Keratinocyte (primary cell): ENCODE results near the gene NRP1. TPM values are rescaled to one million over a fixed set of nuclear protein-coding genes. Genes with fewer than 3 reads are reported as not detected.

ENCODE experiments used
- DNase-seq: peaks from one replicate; pipeline ENCODE4 v3.0.0-alpha.2; 2011; ENCODE audit warnings: low read depth, missing footprints, low spot score
- FAIRE-seq: peaks from 2 replicates; lab custom pipeline; 2011; peaks lifted over from hg19 to GRCh38; lab: Jason Lieb, UNC
- H2AFZ ChIP-seq: 2 replicates; pipeline ENCODE4 v1.6.0; 2012; ENCODE audit warnings: low read length, control low read depth, inconsistent platforms; ENCODE audit not compliant: control insufficient read depth
- H3K27ac ChIP-seq: 2 replicates; pipeline ENCODE4 v1.5.1; 2011; ENCODE audit warnings: low read length; ENCODE audit not compliant: control insufficient read depth, insufficient read depth
- H3K27me3 ChIP-seq: 3 replicates; pipeline ENCODE4 v1.6.0; 2011; ENCODE audit warnings: low read length; ENCODE audit not compliant: control insufficient read depth, insufficient read depth; ENCODE audit errors: extremely low read depth
- H3K36me3 ChIP-seq, 2 experiments: 2 replicates in 1 of 2; 3 replicates in 1 of 2; pipeline ENCODE4 v1.5.1; 2011; ENCODE audit warnings: low read length in 2 of 2, mild to moderate bottlenecking in 1 of 2; ENCODE audit not compliant: control insufficient read depth in 2 of 2, insufficient read depth in 2 of 2; ENCODE audit errors: extremely low read depth in 1 of 2
- H3K4me1 ChIP-seq: 3 replicates; pipeline ENCODE4 v1.5.1; 2011; ENCODE audit warnings: low read length; ENCODE audit not compliant: control insufficient read depth, insufficient read depth; ENCODE audit errors: extremely low read depth
- H3K4me2 ChIP-seq: 3 replicates; pipeline ENCODE4 v1.6.0; 2011; ENCODE audit warnings: low read depth, low read length; ENCODE audit not compliant: control insufficient read depth, insufficient read depth; ENCODE audit errors: extremely low read depth
- H3K4me3 ChIP-seq, 3 experiments: fragments of 200-600 bp in 1 of 3; sonication (generic) in 1 of 3; 2 replicates in 2 of 3; 3 replicates in 1 of 3; pipeline ENCODE4 v1.5.1; 2011 to 2016; ENCODE audit warnings: low read length in 3 of 3, mild to moderate bottlenecking in 3 of 3, control low read depth in 2 of 3, inconsistent platforms in 1 of 3, low read depth in 1 of 3, mixed read lengths in 1 of 3, mixed run types in 1 of 3, moderate library complexity in 1 of 3; ENCODE audit not compliant: control insufficient read depth in 2 of 3, insufficient read depth in 2 of 3; ENCODE audit errors: extremely low read depth in 1 of 3
- H3K79me2 ChIP-seq: 2 replicates; pipeline ENCODE4 v1.6.0; 2012; ENCODE audit warnings: low read length; ENCODE audit not compliant: control insufficient read depth, insufficient read depth
- H3K9ac ChIP-seq: 3 replicates; pipeline ENCODE4 v1.6.0; 2011; ENCODE audit warnings: low read length; ENCODE audit not compliant: control insufficient read depth, insufficient read depth; ENCODE audit errors: extremely low read depth
- H3K9me1 ChIP-seq: 3 replicates; pipeline ENCODE4 v1.6.0; 2011; ENCODE audit warnings: low read length; ENCODE audit not compliant: control insufficient read depth, insufficient read depth; ENCODE audit errors: extremely low read depth
- H3K9me3 ChIP-seq: 2 replicates; pipeline ENCODE4 v1.5.1; 2012; ENCODE audit warnings: low read depth, low read length; ENCODE audit not compliant: control insufficient read depth
- H4K20me1 ChIP-seq: 3 replicates; pipeline ENCODE4 v1.6.0; 2011; ENCODE audit warnings: low read length; ENCODE audit not compliant: control insufficient read depth, insufficient read depth; ENCODE audit errors: extremely low read depth
- CTCF ChIP-seq, 3 experiments: IDR thresholded peaks in 1 of 3; conservative IDR thresholded peaks in 1 of 3; optimal IDR thresholded peaks in 1 of 3; 2 replicates in 2 of 3; 3 replicates in 1 of 3; pipeline versions ENCODE3 to v1.5.1; 2011; ENCODE audit warnings: low read length in 3 of 3, mild to moderate bottlenecking in 3 of 3, moderate library complexity in 2 of 3, control low read depth in 1 of 3, inconsistent platforms in 1 of 3; ENCODE audit not compliant: insufficient read depth in 2 of 3; ENCODE audit errors: extremely low read depth in 1 of 3
- EZH2 ChIP-seq: IDR thresholded peaks from one replicate; pipeline ENCODE4 v1.6.1; 2012; ENCODE audit warnings: inconsistent platforms, mild to moderate bottlenecking, low read length, moderate library complexity
- dilution Hi-C: fragments of 300-500 bp; cut with MboI; formaldehyde crosslinking; loops from one replicate; pipeline ENCODE4 v1.7.0; 2020; ENCODE audit warnings: low sequenced_read_pairs; ENCODE audit not compliant: extremely low pct_ligation_motif_present
- polyA plus RNA-seq, 5 experiments: library from polyadenylated mRNA; depleted of rRNA in 3 of 5; stranded (reverse) in 3 of 5; stranded (forward) in 1 of 5; unstranded in 1 of 5; fragments of >200 nt; gene quantifications; 1 replicate in 1 of 5; 2 replicates in 3 of 5; 3 replicates in 1 of 5; pipeline versions ENCODE4 v1.2.1 to v1.2.3, GENCODE V29; 2011 to 2012; ENCODE audit warnings: missing spikeins in 2 of 5, low read depth in 1 of 5, low replicate concordance in 1 of 5

Gene NRP1
- polyA plus RNA-seq, 1 donor (not counting 4 experiments of a cell fraction or from before 2014, with no cell fraction given), result 36.2 TPM

GRCh38 chr10:33270971-33271370 lies 63.5 kb downstream of the NRP1 start:
- H3K9me3 ChIP-seq, result no peaks in the 10 kb centered on the region
- peaks cover 5 to 11% of the 10 kb centered on the region in 2 experiments for H3K36me3 ChIP-seq
- DNase-seq (no peak), FAIRE-seq (no peak)
- H3K4me3 ChIP-seq, result no peak overlapping the region
- H3K4me2 ChIP-seq, result no peak overlapping the region
- no peak overlapping the region for H3K27ac ChIP-seq
- H3K79me2 ChIP-seq, result peaks cover 26% of the 10 kb centered on the region
- H3K27me3 ChIP-seq, result no peaks in the 10 kb centered on the region
- no peaks in the 10 kb centered on the region for H3K9me1 ChIP-seq
- no peak overlapping the region for H3K9ac ChIP-seq
- H2AFZ ChIP-seq, result no peak overlapping the region
- no peaks in the 10 kb centered on the region for H4K20me1 ChIP-seq
- TF ChIP-seq CTCF (optimal IDR thresholded peaks at IDR 0.05 in 1 of 3, IDR thresholded peaks at IDR 0.05 in 1 of 3, conservative IDR thresholded peaks at IDR 0.05 in 1 of 3; ENCODE audit: extremely low read depth in 1 of 3, insufficient read depth in 2 of 3, low read length in 3 of 3) (no peak), EZH2 (no peak)
- H3K4me1 ChIP-seq, result peaks cover 24% of the 10 kb centered on the region
- dilution Hi-C loops, result no loop called here

- Histone ChIP-seq H3K36me3 (peaks cover 5 to 20% of the 10 kb centered on the region in 2 experiments), H3K4me3 (no peak overlapping the region), H3K79me2 (peaks cover 12% of the 10 kb centered on the region), H3K27me3 (no peaks in the 10 kb centered on the region), H3K9me1 (no peaks in the 10 kb centered on the region), H3K9me3 (no peaks in the 10 kb centered on the region), H3K9ac (no peak overlapping the region), H3K4me1 (peaks cover 25% of the 10 kb centered on the region), H3K27ac (no peak overlapping the region), H4K20me1 (no peaks in the 10 kb centered on the region), H3K4me2 (no peak overlapping the region), H2AFZ (no peak overlapping the region)
- DNase-seq (no peak), FAIRE-seq (no peak)
- TF ChIP-seq EZH2, result no peak
- TF ChIP-seq CTCF (optimal IDR thresholded peaks at IDR 0.05 in 1 of 3, IDR thresholded peaks at IDR 0.05 in 1 of 3, conservative IDR thresholded peaks at IDR 0.05 in 1 of 3; ENCODE audit: extremely low read depth in 1 of 3, insufficient read depth in 2 of 3, low read length in 3 of 3), result no peak
- dilution Hi-C loops, result no loop called here
These were observed 66.8 kb downstream of the NRP1 start for GRCh38 chr10:33267708-33268107.
